IMR-90 (cell line): ENCODE data around the gene TRPM3. TPM values are rescaled to one million over a fixed set of nuclear protein-coding genes. Genes with fewer than 3 reads are reported as not detected.

ENCODE experiments used
- ATAC-seq: fragments of 200-7000 bp; cut with Tn5 transposase; 2 replicates; pipeline ENCODE4 v1.9.1; 2020; ENCODE audit warnings: low read depth, mild to moderate bottlenecking, moderate library complexity
- BruUV-seq: library from RNA; stranded (reverse); fragments of 400-500 nt; replicated peaks from 2 replicates; lab custom pipeline; 2021; lab: Mats Ljungman, UMichigan
- CTCF ChIA-PET: fragments of 300-600 bp; formaldehyde crosslinking; extraction: SDS; loops from one replicate; lab custom pipeline; 2021; ENCODE audit warnings: antibody characterized with exemption; lab: Yijun Ruan, JAX
- POLR2A ChIA-PET: fragments of 300-600 bp; sonication (Branson Sonifier 250); formaldehyde crosslinking; loops from one replicate; lab custom pipeline; 2022; ENCODE audit warnings: antibody characterized with exemption; ENCODE audit not compliant: unreplicated experiment; lab: Charles Lee
- DNase-seq: peaks from one replicate; pipeline ENCODE4 v3.0.0; 2013
- H2AFZ ChIP-seq: replicated peaks from 2 replicates; pipeline ENCODE3; 2013; ENCODE audit warnings: low read length, mild to moderate bottlenecking; ENCODE audit not compliant: poor library complexity
- H2AK5ac ChIP-seq: 2 replicates; pipeline ENCODE4 v1.6.1; 2013; ENCODE audit warnings: low read depth, low read length, inconsistent platforms
- H2AK9ac ChIP-seq: replicated peaks from 2 replicates; pipeline ENCODE3; 2013; ENCODE audit warnings: mild to moderate bottlenecking, low read depth, low read length, moderate library complexity; ENCODE audit not compliant: poor library complexity
- H2BK120ac ChIP-seq: 2 replicates; pipeline ENCODE4 v1.6.1; 2013; ENCODE audit warnings: low read depth, low read length, inconsistent platforms
- H2BK15ac ChIP-seq: 3 replicates; pipeline ENCODE4 v1.6.1; 2013; ENCODE audit warnings: low read depth, low read length, inconsistent platforms
- H2BK20ac ChIP-seq: 2 replicates; pipeline ENCODE4 v1.6.1; 2013; ENCODE audit warnings: low read depth, mild to moderate bottlenecking, inconsistent platforms, low read length, moderate library complexity
- H2BK5ac ChIP-seq: 2 replicates; pipeline ENCODE4 v1.6.1; 2013; ENCODE audit warnings: mild to moderate bottlenecking, low read depth, low read length, inconsistent platforms; ENCODE audit not compliant: poor library complexity, severe bottlenecking
- H3K14ac ChIP-seq: replicated peaks from 2 replicates; pipeline ENCODE4 v1.6.1; 2013; ENCODE audit warnings: low read depth, low read length, inconsistent platforms
- H3K18ac ChIP-seq: 2 replicates; pipeline ENCODE4 v1.6.1; 2013; ENCODE audit warnings: low read depth, low read length, control low read depth
- H3K23ac ChIP-seq: 2 replicates; pipeline ENCODE4 v1.6.1; 2013; ENCODE audit warnings: low read depth, low read length, inconsistent platforms
- H3K27ac ChIP-seq: 2 replicates; pipeline ENCODE4 v1.5.1; 2013; ENCODE audit warnings: mild to moderate bottlenecking, control low read depth, low read length; ENCODE audit not compliant: insufficient read depth
- H3K27me3 ChIP-seq: 2 replicates; pipeline ENCODE4 v1.6.1; 2013; ENCODE audit warnings: low read length; ENCODE audit not compliant: control insufficient read depth, insufficient read depth
- H3K36me3 ChIP-seq: 2 replicates; pipeline ENCODE4 v1.6.1; 2013; ENCODE audit warnings: low read length, mixed read lengths; ENCODE audit not compliant: control insufficient read depth, insufficient read depth
- H3K4ac ChIP-seq: 2 replicates; pipeline ENCODE4 v1.6.1; 2013; ENCODE audit warnings: low read depth, low read length, inconsistent platforms
- H3K4me1 ChIP-seq: 2 replicates; pipeline ENCODE4 v1.6.1; 2013; ENCODE audit warnings: low read length, mixed read lengths; ENCODE audit not compliant: control insufficient read depth, insufficient read depth
- H3K4me2 ChIP-seq: 2 replicates; pipeline ENCODE4 v1.6.1; 2013; ENCODE audit warnings: low read depth, mild to moderate bottlenecking, control low read depth, low read length, moderate library complexity
- H3K4me3 ChIP-seq: 2 replicates; pipeline ENCODE4 v1.5.1; 2013; ENCODE audit warnings: low read depth, mild to moderate bottlenecking, control low read depth, low read length, moderate library complexity; ENCODE audit not compliant: insufficient read depth
- H3K56ac ChIP-seq: 2 replicates; pipeline ENCODE4 v1.6.1; 2013; ENCODE audit warnings: low read length, inconsistent platforms; ENCODE audit not compliant: insufficient read depth; ENCODE audit errors: extremely low read depth
- H3K79me1 ChIP-seq, 2 experiments: 2 replicates each; pipeline ENCODE4 v1.6.1; 2013; ENCODE audit warnings: low read length in 2 of 2, inconsistent platforms in 1 of 2, low read depth in 1 of 2
- H3K9ac ChIP-seq: 2 replicates; pipeline ENCODE4 v1.6.1; 2013; ENCODE audit warnings: low read depth, low read length, control low read depth
- H3K9me1 ChIP-seq: 2 replicates; pipeline ENCODE4 v1.6.1; 2013; ENCODE audit warnings: low read length, inconsistent platforms; ENCODE audit not compliant: insufficient read depth
- H3K9me3 ChIP-seq: 2 replicates; pipeline ENCODE4 v1.6.1; 2013; ENCODE audit warnings: low read length; ENCODE audit not compliant: control insufficient read depth, insufficient read depth
- H4K20me1 ChIP-seq: 2 replicates; pipeline ENCODE4 v1.6.1; 2013; ENCODE audit warnings: low read length, inconsistent platforms; ENCODE audit not compliant: insufficient read depth
- H4K5ac ChIP-seq: 2 replicates; pipeline ENCODE4 v1.6.1; 2013; ENCODE audit warnings: mild to moderate bottlenecking, low read depth, low read length, control low read depth
- H4K8ac ChIP-seq, 2 experiments: 2 replicates each; pipeline ENCODE4 v1.6.1; 2013; ENCODE audit warnings: low read depth in 2 of 2, low read length in 2 of 2, control low read depth in 1 of 2, inconsistent platforms in 1 of 2
- H4K91ac ChIP-seq: 2 replicates; pipeline ENCODE4 v1.6.1; 2013; ENCODE audit warnings: low read depth, low read length, inconsistent platforms; ENCODE audit not compliant: insufficient read depth
- BHLHE40 ChIP-seq: fragments of 150-350 bp; IDR thresholded peaks from 2 replicates; pipeline ENCODE4 v1.6.1; 2016; ENCODE audit warnings: mild to moderate bottlenecking, low read depth, low read length
- CEBPB ChIP-seq: IDR thresholded peaks from 2 replicates; pipeline ENCODE4 v1.6.1; 2012; ENCODE audit warnings: low read depth, low read length, improper control_type of control experiment
- CHD1 ChIP-seq: IDR thresholded peaks from 2 replicates; pipeline ENCODE4 v1.6.1; 2012; ENCODE audit warnings: low read depth, low read length, improper control_type of control experiment
- CTCF ChIP-seq: conservative IDR thresholded peaks from 2 replicates; pipeline ENCODE4 v1.5.1; 2012; ENCODE audit warnings: mild to moderate bottlenecking, low read depth, low read length, improper control_type of control experiment
- FOS ChIP-seq: fragments of 150-350 bp; IDR thresholded peaks from 2 replicates; pipeline ENCODE4 v1.6.1; 2016; ENCODE audit warnings: low read depth, low read length
- MAFK ChIP-seq: IDR thresholded peaks from 2 replicates; pipeline ENCODE4 v1.6.1; 2012; ENCODE audit warnings: low read depth, low read length, improper control_type of control experiment
- MAZ ChIP-seq: IDR thresholded peaks from 2 replicates; pipeline ENCODE4 v1.6.1; 2012; ENCODE audit warnings: low read depth, mild to moderate bottlenecking, low read length, improper control_type of control experiment, moderate library complexity, borderline replicate concordance
- MXI1 ChIP-seq: IDR thresholded peaks from 2 replicates; pipeline ENCODE4 v1.6.1; 2012; ENCODE audit warnings: low read depth, mild to moderate bottlenecking, low read length, moderate library complexity, borderline replicate concordance
- NFE2L2 ChIP-seq: fragments of 150-350 bp; IDR thresholded peaks from 2 replicates; pipeline ENCODE4 v1.6.1; 2016; ENCODE audit warnings: low read depth, mild to moderate bottlenecking, low read length
- POLR2A ChIP-seq: IDR thresholded peaks from 2 replicates; pipeline ENCODE4 v1.6.1; 2012; ENCODE audit warnings: mild to moderate bottlenecking, low read depth, low read length
- RAD21 ChIP-seq: IDR thresholded peaks from 2 replicates; pipeline ENCODE4 v1.6.1; 2012; ENCODE audit warnings: low read length, improper control_type of control experiment
- RCOR1 ChIP-seq: IDR thresholded peaks from 2 replicates; pipeline ENCODE4 v1.6.1; 2012; ENCODE audit warnings: mild to moderate bottlenecking, low read length, improper control_type of control experiment; ENCODE audit not compliant: insufficient replicate concordance
- RFX5 ChIP-seq: IDR thresholded peaks from 2 replicates; pipeline ENCODE4 v1.8.0; 2012; ENCODE audit warnings: low read depth, mild to moderate bottlenecking, low read length, moderate library complexity
- SMC3 ChIP-seq: fragments of 150-350 bp; IDR thresholded peaks from 2 replicates; pipeline ENCODE4 v1.6.1; 2016; ENCODE audit warnings: low read depth, mild to moderate bottlenecking, antibody characterized with exemption, low read length, moderate library complexity
- USF2 ChIP-seq: fragments of 150-350 bp; IDR thresholded peaks from 2 replicates; pipeline ENCODE4 v1.6.1; 2017; ENCODE audit warnings: mild to moderate bottlenecking, antibody characterized with exemption, low read length, low read depth
- WGBS, 2 experiments: methylation state at CpG; one replicate each; pipeline versions ENCODE4 v1.1.5 to v1.1.7; 2013; ENCODE audit warnings: missing lambda C conversion rate in 2 of 2; ENCODE audit not compliant: insufficient read length in 1 of 2; ENCODE audit errors: extremely low coverage in 2 of 2; 5-methylcytosine and 5-hydroxymethylcytosine counted together
- dilution Hi-C: fragments of 300-500 bp; cut with HindIII; formaldehyde crosslinking; loops from one replicate; pipeline ENCODE4 v1.14.3; 2018; ENCODE audit warnings: low sequenced_read_pairs; ENCODE audit not compliant: unreplicated experiment
- in situ Hi-C: fragments of 300-500 bp; cut with MboI; formaldehyde crosslinking; loops from 3 replicates; pipeline ENCODE4 v1.14.3; 2019; ENCODE audit warnings: low sequenced_read_pairs, inconsistent platforms, mixed read lengths
- intact Hi-C: fragments of 100-400 bp; cut with micrococcal nuclease; formaldehyde crosslinking; loops from 2 replicates; pipeline ENCODE4 v1.10.0; 2022
- polyA plus RNA-seq, 3 experiments: library from polyadenylated mRNA; depleted of rRNA; stranded (reverse); fragments of >200 nt; gene quantifications; 2 replicates each; pipeline ENCODE4 v1.2.3, GENCODE V29; 2012; ENCODE audit warnings: low replicate concordance in 1 of 3
- total RNA-seq: library from RNA; depleted of rRNA; stranded (reverse); fragments of >200 nt; gene quantifications from 2 replicates; pipeline ENCODE4 v1.2.3, GENCODE V29; 2012
- TF ChIP-seq, protein P1 (sequence below): fragments of 150-350 bp; IDR thresholded peaks from 2 replicates; pipeline ENCODE4 v1.6.1; 2016; ENCODE audit warnings: low read depth, mild to moderate bottlenecking, low read length, moderate library complexity, borderline replicate concordance

Gene TRPM3
- total and polyA plus RNA-seq, 2 of the 4 experiments (the other 2 are of a cell fraction) = not detected

- dilution Hi-C loops = no loop called here
- POLR2A ChIA-PET = interaction anchor here (0.6 kb wide), 1 partner anchor 446 kb away, joined by 5 read pairs; no protein-coding TSS in a partner anchor
- TF ChIP-seq CEBPB = no peak
- no peak for TF ChIP-seq RCOR1
- no peak for TF ChIP-seq SMC3
- TF ChIP-seq NFE2L2 = no peak
- no peak for TF ChIP-seq MAFK
- no peak for TF ChIP-seq FOS
- TF ChIP-seq RAD21 = no peak
- no peak for TF ChIP-seq RFX5
- no peak for TF ChIP-seq USF2
- TF ChIP-seq CHD1 = no peak
- no peak for TF ChIP-seq MXI1
- no peak for TF ChIP-seq CTCF
- TF ChIP-seq, protein P1, sequence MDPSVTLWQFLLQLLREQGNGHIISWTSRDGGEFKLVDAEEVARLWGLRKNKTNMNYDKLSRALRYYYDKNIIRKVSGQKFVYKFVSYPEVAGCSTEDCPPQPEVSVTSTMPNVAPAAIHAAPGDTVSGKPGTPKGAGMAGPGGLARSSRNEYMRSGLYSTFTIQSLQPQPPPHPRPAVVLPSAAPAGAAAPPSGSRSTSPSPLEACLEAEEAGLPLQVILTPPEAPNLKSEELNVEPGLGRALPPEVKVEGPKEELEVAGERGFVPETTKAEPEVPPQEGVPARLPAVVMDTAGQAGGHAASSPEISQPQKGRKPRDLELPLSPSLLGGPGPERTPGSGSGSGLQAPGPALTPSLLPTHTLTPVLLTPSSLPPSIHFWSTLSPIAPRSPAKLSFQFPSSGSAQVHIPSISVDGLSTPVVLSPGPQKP = no peak
- TF ChIP-seq MAZ = no peak
- no peak for TF ChIP-seq POLR2A
- no peak for TF ChIP-seq BHLHE40
Observed at GRCh38 chr9:70826562-70826961, 294.9 kb downstream of the TRPM3 start.

More at GRCh38 chr9:70826562-70826961, 294.9 kb downstream of the TRPM3 start:
- WGBS, 2 experiments = no CpG with 5 or more reads among the region's 3 CpGs
- intact Hi-C loops (no loop called here), in situ Hi-C loops (no loop called here)
- Histone ChIP-seq H4K8ac (no peak overlapping the region), H3K36me3 (no peaks in the 10 kb centered on the region), H2AK9ac (no peak overlapping the region), H3K9me3 (no peaks in the 10 kb centered on the region), H3K27ac (no peak overlapping the region), H2AK5ac (no peak overlapping the region), H2BK15ac (no peak overlapping the region), H3K4me2 (no peak overlapping the region), H4K91ac (no peak overlapping the region), H3K4ac (no peak overlapping the region), H3K18ac (no peak overlapping the region), H3K4me3 (no peak overlapping the region), H3K27me3 (no peaks in the 10 kb centered on the region), H2BK5ac (no peak overlapping the region), H2BK120ac (no peak overlapping the region), H4K20me1 (no peaks in the 10 kb centered on the region), H3K14ac (no peak overlapping the region), H2BK20ac (no peak overlapping the region), H3K4me1 (no peaks in the 10 kb centered on the region), H3K23ac (no peak overlapping the region), H4K5ac (no peak overlapping the region), H3K79me1 (no peaks in the 10 kb centered on the region), H3K9ac (no peak overlapping the region), H3K56ac (no peak overlapping the region), H2AFZ (no peak overlapping the region), H3K9me1 (no peaks in the 10 kb centered on the region)
- DNase-seq = no peak
- no TSS peak for BruUV-seq
- ATAC-seq = no peak
- CTCF ChIA-PET = interaction anchor here (0.6 to 1.2 kb wide), 2 partner anchors 11 to 348 kb away, joined by 3 read pairs; no protein-coding TSS in a partner anchor
